Liver (tissue), 9 donors: ENCODE results near the gene SYMPK. TPM values are rescaled to one million over a fixed set of nuclear protein-coding genes. Genes with fewer than 3 reads are reported as not detected.
A peak's percentile ranks its signal among the peaks of the same experiment; 100 is the strongest.

ENCODE experiments used
- DNase-seq: peaks from one replicate; pipeline ENCODE4 v3.0.0-alpha.2; 2017; ENCODE audit warnings: low spot score
- H3K27ac ChIP-seq, 2 donors: one replicate each; pipeline ENCODE4 v1.7.0; 2013; ENCODE audit warnings: inconsistent platforms in 2 of 2, low read length in 2 of 2, control low read depth in 1 of 2, low read depth in 1 of 2, mild to moderate bottlenecking in 1 of 2
- H3K27me3 ChIP-seq, 4 donors: one replicate each; pipeline versions ENCODE4 v1.6.1 to v1.7.0; 2013; ENCODE audit warnings: low read length in 3 of 4, inconsistent platforms in 1 of 4, mild to moderate bottlenecking in 1 of 4, moderate library complexity in 1 of 4; ENCODE audit not compliant: control insufficient read depth in 4 of 4, insufficient read depth in 4 of 4
- H3K36me3 ChIP-seq, 4 donors: one replicate each; pipeline versions ENCODE4 v1.6.1 to v1.7.0; 2013; ENCODE audit warnings: low read length in 3 of 4, mild to moderate bottlenecking in 3 of 4, low read depth in 1 of 4, moderate library complexity in 1 of 4; ENCODE audit not compliant: control insufficient read depth in 4 of 4, insufficient read depth in 3 of 4
- H3K4me1 ChIP-seq, 4 donors: one replicate each; pipeline versions ENCODE4 v1.6.1 to v1.7.0; 2013; ENCODE audit warnings: low read length in 3 of 4, mild to moderate bottlenecking in 3 of 4, moderate library complexity in 1 of 4; ENCODE audit not compliant: control insufficient read depth in 4 of 4, insufficient read depth in 4 of 4
- H3K4me3 ChIP-seq, 3 donors: one replicate each; pipeline versions ENCODE4 v1.6.1 to v1.7.0; 2013; ENCODE audit warnings: low read length in 3 of 3, control low read depth in 1 of 3, low read depth in 1 of 3, mild to moderate bottlenecking in 1 of 3
- H3K9ac ChIP-seq, 2 donors: one replicate each; pipeline ENCODE4 v1.7.0; 2013; ENCODE audit warnings: low read length in 2 of 2, mild to moderate bottlenecking in 2 of 2, moderate library complexity in 2 of 2, control low read depth in 1 of 2, low read depth in 1 of 2
- H3K9me3 ChIP-seq, 4 donors: one replicate each; pipeline versions ENCODE4 v1.6.1 to v1.7.0; 2013; ENCODE audit warnings: low read length in 3 of 4; ENCODE audit not compliant: control insufficient read depth in 4 of 4
- ATF3 ChIP-seq: IDR thresholded peaks from 2 replicates; pipeline ENCODE4 v1.6.1; 2016; ENCODE audit warnings: antibody characterized with exemption
- CTCF ChIP-seq: fragments of 150-350 bp; IDR thresholded peaks from 2 replicates; pipeline ENCODE4 v1.5.1; 2017; ENCODE audit warnings: improper control_type of control experiment, low read depth, low read length; ENCODE audit not compliant: missing input control
- EGR1 ChIP-seq, 2 donors: IDR thresholded peaks; 2 replicates each; pipeline ENCODE4 v1.6.1; 2016 to 2018; ENCODE audit warnings: antibody characterized with exemption in 2 of 2, low read depth in 2 of 2
- FOXA1 ChIP-seq: IDR thresholded peaks from 2 replicates; pipeline ENCODE4 v1.6.1; 2016; ENCODE audit warnings: antibody characterized with exemption
- FOXA2 ChIP-seq: IDR thresholded peaks from 2 replicates; pipeline ENCODE4 v1.6.1; 2016; ENCODE audit warnings: antibody characterized with exemption
- GABPA ChIP-seq, 2 donors: IDR thresholded peaks in 1 of 2; conservative IDR thresholded peaks in 1 of 2; 2 replicates each; pipeline ENCODE4 v1.6.1; 2016; ENCODE audit warnings: antibody characterized with exemption in 2 of 2, mild to moderate bottlenecking in 1 of 2, moderate library complexity in 1 of 2
- HNF4A ChIP-seq, 2 donors: conservative IDR thresholded peaks; 2 replicates each; pipeline ENCODE4 v1.6.1; 2016; ENCODE audit warnings: antibody characterized with exemption in 2 of 2, mild to moderate bottlenecking in 2 of 2
- HNF4G ChIP-seq: IDR thresholded peaks from 2 replicates; pipeline ENCODE4 v1.6.1; 2016; ENCODE audit warnings: antibody characterized with exemption
- JUND ChIP-seq, 2 donors: IDR thresholded peaks; 2 replicates each; pipeline ENCODE4 v1.6.1; 2016; ENCODE audit warnings: antibody characterized with exemption in 2 of 2
- MAX ChIP-seq: IDR thresholded peaks from 2 replicates; pipeline ENCODE4 v1.6.1; 2016; ENCODE audit warnings: antibody characterized with exemption
- NR2F2 ChIP-seq: IDR thresholded peaks from 2 replicates; pipeline ENCODE4 v1.6.1; 2016; ENCODE audit warnings: antibody characterized with exemption
- RAD21 ChIP-seq, 2 donors: IDR thresholded peaks; 2 replicates each; pipeline ENCODE4 v1.6.1; 2016; ENCODE audit warnings: antibody characterized with exemption in 2 of 2, mild to moderate bottlenecking in 2 of 2
- REST ChIP-seq: IDR thresholded peaks from 2 replicates; pipeline ENCODE4 v1.6.1; 2016; ENCODE audit warnings: antibody characterized with exemption, mild to moderate bottlenecking
- RXRA ChIP-seq, 2 donors: IDR thresholded peaks; 2 replicates each; pipeline ENCODE4 v1.6.1; 2017 to 2018; ENCODE audit warnings: antibody characterized with exemption in 2 of 2, mild to moderate bottlenecking in 1 of 2
- SP1 ChIP-seq: IDR thresholded peaks from 2 replicates; pipeline ENCODE4 v1.6.1; 2018; ENCODE audit warnings: antibody characterized with exemption, mild to moderate bottlenecking
- TAF1 ChIP-seq: conservative IDR thresholded peaks from 2 replicates; pipeline ENCODE4 v1.6.1; 2016; ENCODE audit warnings: antibody characterized with exemption, mild to moderate bottlenecking
- YY1 ChIP-seq: IDR thresholded peaks from 2 replicates; pipeline ENCODE4 v1.6.1; 2016; ENCODE audit warnings: antibody characterized with exemption, mild to moderate bottlenecking
- ZBTB33 ChIP-seq: IDR thresholded peaks from 2 replicates; pipeline ENCODE4 v1.6.1; 2016; ENCODE audit warnings: antibody characterized with exemption
- WGBS: extraction: QIAGEN DNeasy Blood & Tissue Kit; methylation state at CpG from one replicate; pipeline ENCODE4 v1.1.7; 2013; 5-methylcytosine and 5-hydroxymethylcytosine counted together
- polyA plus RNA-seq, 2 donors: library from polyadenylated mRNA; stranded (reverse) in 1 of 2; unstranded in 1 of 2; fragments of 200-250 nt in 1 of 2; fragments of >200 nt in 1 of 2; fragmentation: Nextera tagmentation in 1 of 2; extraction: Ambion mirVana in 1 of 2; gene quantifications; one replicate each; pipeline versions ENCODE4 v1.2.1 to v1.2.3, GENCODE V29; 2013 to 2015
- total RNA-seq, 2 donors: library from RNA; depleted of rRNA; stranded (reverse); fragments of >200 nt; gene quantifications; one replicate each; pipeline ENCODE4 v1.2.3, GENCODE V29; 2014
- donor health status: healthy.
- donor health status: healthy.
- donor health status: healthy.
- donor health status: healthy.
- donor health status: healthy.

The SYMPK gene
- total and polyA plus RNA-seq, 4 donors = 5.5 to 26.1 (median 24.1) TPM

GRCh38 chr19:45782162-45782691 is 80.7 kb downstream of the SYMPK start, which contains the start of gene DMPK (continued):
- TF ChIP-seq REST (no peak), SP1 (no peak), RAD21 (IDR thresholded peaks at IDR 0.05) (no peak), NR2F2 (no peak), YY1 (no peak), FOXA1 (no peak), RXRA (IDR thresholded peaks at IDR 0.05) (no peak), GABPA (IDR thresholded peaks at IDR 0.05 in 1 of 2, conservative IDR thresholded peaks at IDR 0.05 in 1 of 2) (no peak)

- no peak overlapping the region for H3K27ac ChIP-seq
- H3K9ac ChIP-seq = no peak overlapping the region
These were observed 81.5 kb downstream of the SYMPK start for GRCh38 chr19:45781214-45782161.

More at GRCh38 chr19:45781214-45782161, 81.5 kb downstream of the SYMPK start:
- TF ChIP-seq MAX (no peak), RXRA (IDR thresholded peaks at IDR 0.05) (no peak), HNF4G (no peak), NR2F2 (no peak), REST (no peak), EGR1 (IDR thresholded peaks at IDR 0.05; ENCODE audit: low read depth in 2 of 2) (no peak), HNF4A (conservative IDR thresholded peaks at IDR 0.05) (no peak), ZBTB33 (no peak), CTCF (no peak), TAF1 (no peak), YY1 (no peak), ATF3 (no peak), GABPA (IDR thresholded peaks at IDR 0.05 in 1 of 2, conservative IDR thresholded peaks at IDR 0.05 in 1 of 2) (no peak), JUND (IDR thresholded peaks at IDR 0.05) (no peak), FOXA2 (no peak), SP1 (no peak), RAD21 (IDR thresholded peaks at IDR 0.05) (no peak)
- Histone ChIP-seq H3K9me3 (no peaks in the 10 kb centered on the region), H3K36me3 (peaks cover 0 to 7% (median 3%) of the 10 kb centered on the region in 4 donors), H3K4me3 (peak overlapping the region in 1 of 3 donors; percentile 18), H3K4me1 (peaks cover 3 to 17% (median 8%) of the 10 kb centered on the region in 4 donors), H3K27me3 (no peaks in the 10 kb centered on the region)
- peak; percentile 30 for DNase-seq
- 75% methylated on average over 17 of the region's 17 CpGs for WGBS
